Activated CD8-positive, alpha-beta memory T cell treated with anti-CD3 and anti-CD28 coated beads, Interleukin-2, amount 50 U/mL, for 1 hour (primary cell): ENCODE data around the gene USP11.

Experiments used
- DNase-seq: peaks from one replicate; pipeline ENCODE4 v3.0.0-alpha.2; 2020; ENCODE audit errors: extremely low read depth

Gene USP11

GRCh38 chrX:47232803-47233332 is at the start of gene USP11:
TSS of gene USP11 (plus strand) at chrX:47233009. CDS start at chrX:47233044, 35 bp downstream.
- peak; percentile 36 for DNase-seq

GRCh38 chrX:47184486-47184885 is 48.3 kb upstream of the USP11 start:
- no peak for DNase-seq

GRCh38 chrX:47185241-47185640 is 47.6 kb upstream of the USP11 start:
- DNase-seq: no peak

- no peak for DNase-seq
Measured at GRCh38 chrX:47186096-47186740, 46.6 kb upstream of the USP11 start.

GRCh38 chrX:47187106-47187677 is 45.6 kb upstream of the USP11 start:
- no peak for DNase-seq

GRCh38 chrX:47189906-47190305 is 42.9 kb upstream of the USP11 start:
- no peak for DNase-seq

GRCh38 chrX:47190445-47191269 is 42.2 kb upstream of the USP11 start:
- peak; percentile 68 for DNase-seq

GRCh38 chrX:47191331-47191730 is 41.5 kb upstream of the USP11 start:
- DNase-seq: no peak

GRCh38 chrX:47191806-47192401 is 40.9 kb upstream of the USP11 start:
- no peak for DNase-seq

- peak; percentile 95 for DNase-seq
Measured at GRCh38 chrX:47193475-47194193, 39.2 kb upstream of the USP11 start, which contains the start of gene UBA1. TSS of gene UBA1 (plus strand) at chrX:47193829. CDS start at chrX:47198803, 4,974 bp downstream.

- no peak for DNase-seq
Measured at GRCh38 chrX:47194194-47194787, 38.5 kb upstream of the USP11 start.

- no peak for DNase-seq
Measured at GRCh38 chrX:47196098-47196497, 36.7 kb upstream of the USP11 start.

GRCh38 chrX:47197526-47197925 is 35.3 kb upstream of the USP11 start:
- DNase-seq: no peak

- no peak for DNase-seq
Measured at GRCh38 chrX:47198026-47198686, 34.7 kb upstream of the USP11 start.

GRCh38 chrX:47198687-47199080 is 34.1 kb upstream of the USP11 start:
- no peak for DNase-seq

GRCh38 chrX:47199286-47199685 is 33.5 kb upstream of the USP11 start:
- no peak for DNase-seq

GRCh38 chrX:47200385-47201150 is 32.2 kb upstream of the USP11 start:
- DNase-seq: no peak

- no peak for DNase-seq
Measured at GRCh38 chrX:47201345-47201944, 31.4 kb upstream of the USP11 start.

- DNase-seq: no peak
Measured at GRCh38 chrX:47202316-47202715, 30.5 kb upstream of the USP11 start.
